HCT116 (cell line): ENCODE data around the gene GGT6. TPM values are rescaled to one million over a fixed set of nuclear protein-coding genes. Genes with fewer than 3 reads are reported as not detected.

Source experiments
- ATAC-seq: fragments of 200-7000 bp; cut with Tn5 transposase; 2 replicates; pipeline ENCODE4 v1.9.1; 2020; ENCODE audit warnings: mild to moderate bottlenecking, moderate library complexity
- BruUV-seq: library from RNA; stranded (reverse); fragments of 400-500 nt; replicated peaks from 2 replicates; lab custom pipeline; 2021; lab: Mats Ljungman, UMichigan
- CTCF ChIA-PET: fragments of 300-600 bp; sonication (Branson Sonifier 250); formaldehyde crosslinking; loops from one replicate; lab custom pipeline; 2021; ENCODE audit warnings: antibody characterized with exemption; lab: Charles Lee
- POLR2A ChIA-PET: fragments of 300-600, 350-600 bp; sonication (Branson Sonifier 250); formaldehyde crosslinking; loops from one replicate; lab custom pipeline; 2021; ENCODE audit warnings: antibody characterized with exemption; lab: Charles Lee
- RAD21 ChIA-PET, 2 experiments: fragments of 300-600 bp; sonication (Branson Sonifier 250); formaldehyde crosslinking; loops; one replicate each; lab custom pipeline; 2023; ENCODE audit warnings: low total read pairs in 2 of 2; ENCODE audit not compliant: uncharacterized antibody in 2 of 2, unreplicated experiment in 2 of 2, low non-redundant PET in 1 of 2; lab: Charles Lee
- DNase-seq: peaks from one replicate; pipeline ENCODE4 v3.0.0-alpha.2; 2010; ENCODE audit warnings: low read depth, low spot score
- H2AFZ ChIP-seq: fragments of 200-600 bp; shearing (Covaris generic), sonication (generic); 2 replicates; pipeline ENCODE4 v1.6.1; 2017; ENCODE audit warnings: low read depth, mixed run types, mixed read lengths, antibody characterized with exemption, low read length; ENCODE audit not compliant: poor library complexity, severe bottlenecking
- H3K27ac ChIP-seq: 2 replicates; pipeline ENCODE4 v1.5.1; 2012; ENCODE audit warnings: low read depth, low read length
- H3K27me3 ChIP-seq: fragments of 200-600 bp; sonication (generic); 2 replicates; pipeline ENCODE4 v1.6.1; 2016; ENCODE audit warnings: mixed run types, low read length, mixed read lengths; ENCODE audit not compliant: insufficient read depth
- H3K36me3 ChIP-seq, 2 experiments: fragments of 200-500 bp in 1 of 2; fragments of 200-600 bp in 1 of 2; sonication (Bioruptor generic) in 1 of 2; sonication (generic) in 1 of 2; 2 replicates each; pipeline versions ENCODE4 v1.5.1 to v1.6.1; 2014 to 2016; ENCODE audit warnings: low read length in 2 of 2, inconsistent platforms in 1 of 2, mixed read lengths in 1 of 2, mixed run types in 1 of 2; ENCODE audit not compliant: insufficient read depth in 2 of 2, control insufficient read depth in 1 of 2
- H3K4me1 ChIP-seq, 2 experiments: fragments of 200-600 bp in 1 of 2; sonication (generic) in 1 of 2; 2 replicates each; pipeline versions ENCODE4 v1.5.1 to v1.6.1; 2012 to 2017; ENCODE audit warnings: low read length in 2 of 2, inconsistent platforms in 1 of 2, mild to moderate bottlenecking in 1 of 2, mixed read lengths in 1 of 2, mixed run types in 1 of 2, moderate library complexity in 1 of 2; ENCODE audit not compliant: insufficient read depth in 2 of 2, control insufficient read depth in 1 of 2
- H3K4me2 ChIP-seq: fragments of 200-600 bp; sonication (generic); 2 replicates; pipeline ENCODE4 v1.6.1; 2017; ENCODE audit warnings: mixed run types, low read length, mixed read lengths
- H3K4me3 ChIP-seq, 2 experiments: fragments of 200-600 bp in 1 of 2; sonication (generic) in 1 of 2; replicated peaks in 1 of 2; 2 replicates each; pipeline ENCODE4 v1.5.1; 2011 to 2016; ENCODE audit warnings: low read length in 2 of 2, control low read depth in 1 of 2, low read depth in 1 of 2, mild to moderate bottlenecking in 1 of 2, mixed read lengths in 1 of 2, mixed run types in 1 of 2
- H3K79me2 ChIP-seq: fragments of 200-600 bp; sonication (generic); 2 replicates; pipeline ENCODE4 v1.6.1; 2017; ENCODE audit warnings: mild to moderate bottlenecking, mixed run types, low read length, moderate library complexity, mixed read lengths; ENCODE audit not compliant: insufficient read depth
- H3K9ac ChIP-seq: fragments of 200-600 bp; sonication (generic); 2 replicates; pipeline ENCODE4 v1.6.1; 2016; ENCODE audit warnings: low read length, mixed read lengths
- H3K9me2 ChIP-seq: fragments of 200-600 bp; sonication (generic), shearing (Covaris generic); 2 replicates; pipeline ENCODE4 v1.6.1; 2017; ENCODE audit warnings: mixed run types, mild to moderate bottlenecking, moderate library complexity; ENCODE audit not compliant: insufficient read depth
- H3K9me3 ChIP-seq, 2 experiments: fragments of 200-500 bp in 1 of 2; fragments of 200-600 bp in 1 of 2; sonication (Bioruptor generic) in 1 of 2; sonication (generic) in 1 of 2; 2 replicates each; pipeline ENCODE4 v1.6.1; 2014 to 2017; ENCODE audit warnings: low read length in 2 of 2, mixed read lengths in 2 of 2, inconsistent platforms in 1 of 2, low read depth in 1 of 2, mild to moderate bottlenecking in 1 of 2, mixed run types in 1 of 2, moderate library complexity in 1 of 2; ENCODE audit not compliant: control insufficient read depth in 1 of 2, insufficient read depth in 1 of 2
- H4K20me1 ChIP-seq: fragments of 200-600 bp; sonication (generic), shearing (Covaris generic); 2 replicates; pipeline ENCODE4 v1.6.1; 2017; ENCODE audit warnings: mixed run types, mild to moderate bottlenecking, moderate library complexity; ENCODE audit not compliant: insufficient read depth
- CBX3 ChIP-seq: IDR thresholded peaks from 2 replicates; pipeline ENCODE4 v1.6.1; 2012; ENCODE audit warnings: low read depth
- EZH2 ChIP-seq: fragments of 200-600 bp; sonication (generic); IDR thresholded peaks from 2 replicates; pipeline ENCODE4 v1.6.1; 2017; ENCODE audit warnings: antibody characterized with exemption, mixed run types
- EZH2phosphoT487 ChIP-seq: fragments of 200-600 bp; IDR thresholded peaks from 2 replicates; pipeline ENCODE4 v1.6.1; 2018; ENCODE audit warnings: antibody characterized with exemption, borderline replicate concordance
- POLR2AphosphoS5 ChIP-seq: IDR thresholded peaks from 2 replicates; pipeline ENCODE4 v1.6.1; 2011; ENCODE audit warnings: mild to moderate bottlenecking, low read depth, low read length, moderate library complexity
- RAD21 ChIP-seq: IDR thresholded peaks from 2 replicates; pipeline ENCODE4 v1.6.1; 2012; ENCODE audit warnings: low read depth, mild to moderate bottlenecking
- YY1 ChIP-seq: IDR thresholded peaks from 2 replicates; pipeline ENCODE4 v1.6.1; 2011; ENCODE audit warnings: low read length, low read depth, moderate library complexity, mild to moderate bottlenecking; ENCODE audit not compliant: insufficient replicate concordance; ENCODE audit errors: extremely low read depth
- intact Hi-C: fragments of 100-400 bp; cut with micrococcal nuclease; formaldehyde crosslinking; loops from 2 replicates; pipeline ENCODE4 v1.10.0; 2022
- total RNA-seq: library from RNA; stranded (reverse); gene quantifications from one replicate; pipeline ENCODE4 v1.2.1, GENCODE V29; 2021; ENCODE audit not compliant: unreplicated experiment
- TF ChIP-seq, protein P1 (sequence below), 3 experiments: fragments of 200-600 bp in 1 of 3; sonication (generic) in 1 of 3; IDR thresholded peaks in 2 of 3; conservative IDR thresholded peaks in 1 of 3; 2 replicates each; pipeline ENCODE4 v1.5.1; 2012 to 2017; ENCODE audit warnings: low read depth in 2 of 3, low read length in 2 of 3, antibody characterized with exemption in 1 of 3, borderline replicate concordance in 1 of 3, control low read depth in 1 of 3, mild to moderate bottlenecking in 1 of 3, mixed read lengths in 1 of 3, mixed run types in 1 of 3, moderate library complexity in 1 of 3; ENCODE audit not compliant: insufficient read depth in 1 of 3
- TF ChIP-seq, protein P2 (sequence below): IDR thresholded peaks from 2 replicates; pipeline ENCODE4 v1.6.1; 2012
- TF ChIP-seq, protein P3 (sequence below): IDR thresholded peaks from 2 replicates; pipeline ENCODE4 v1.6.1; 2012; ENCODE audit warnings: low read depth

The GGT6 gene
- total RNA-seq, 1 experiment from 2014 or later = 0.10 TPM

DNA sequence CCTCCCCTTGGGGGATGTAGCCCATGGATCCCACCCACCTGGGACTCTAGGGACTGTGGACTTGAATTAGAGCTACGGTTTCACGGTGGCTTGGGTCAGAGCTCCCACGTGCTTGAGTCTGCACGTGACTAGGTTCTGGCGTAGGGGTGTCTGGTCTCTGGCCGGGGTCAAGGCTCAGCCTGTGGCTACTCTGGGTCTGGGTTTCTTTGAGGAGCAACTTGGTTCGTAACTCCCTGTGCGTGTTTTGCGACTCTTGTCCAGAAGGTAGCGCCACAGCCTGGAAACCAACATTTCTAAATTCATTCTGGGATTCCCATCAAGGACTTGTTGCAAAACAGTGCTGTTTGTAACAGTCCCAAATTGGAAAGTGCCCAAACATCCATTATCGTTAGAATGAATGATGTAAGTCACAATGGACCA lies 470 bp upstream of the GGT6 start:
- H3K4me3 ChIP-seq = no peak overlapping the region
- RAD21 ChIA-PET = no interaction called here
- no peak for DNase-seq
- no peak for TF ChIP-seq CBX3
- TF ChIP-seq, protein P1, sequence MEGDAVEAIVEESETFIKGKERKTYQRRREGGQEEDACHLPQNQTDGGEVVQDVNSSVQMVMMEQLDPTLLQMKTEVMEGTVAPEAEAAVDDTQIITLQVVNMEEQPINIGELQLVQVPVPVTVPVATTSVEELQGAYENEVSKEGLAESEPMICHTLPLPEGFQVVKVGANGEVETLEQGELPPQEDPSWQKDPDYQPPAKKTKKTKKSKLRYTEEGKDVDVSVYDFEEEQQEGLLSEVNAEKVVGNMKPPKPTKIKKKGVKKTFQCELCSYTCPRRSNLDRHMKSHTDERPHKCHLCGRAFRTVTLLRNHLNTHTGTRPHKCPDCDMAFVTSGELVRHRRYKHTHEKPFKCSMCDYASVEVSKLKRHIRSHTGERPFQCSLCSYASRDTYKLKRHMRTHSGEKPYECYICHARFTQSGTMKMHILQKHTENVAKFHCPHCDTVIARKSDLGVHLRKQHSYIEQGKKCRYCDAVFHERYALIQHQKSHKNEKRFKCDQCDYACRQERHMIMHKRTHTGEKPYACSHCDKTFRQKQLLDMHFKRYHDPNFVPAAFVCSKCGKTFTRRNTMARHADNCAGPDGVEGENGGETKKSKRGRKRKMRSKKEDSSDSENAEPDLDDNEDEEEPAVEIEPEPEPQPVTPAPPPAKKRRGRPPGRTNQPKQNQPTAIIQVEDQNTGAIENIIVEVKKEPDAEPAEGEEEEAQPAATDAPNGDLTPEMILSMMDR (IDR thresholded peaks at IDR 0.05 in 2 of 3, conservative IDR thresholded peaks at IDR 0.05 in 1 of 3; ENCODE audit: borderline replicate concordance in 1 of 3, insufficient read depth in 1 of 3, low read depth in 2 of 3, low read length in 2 of 3) = peak; percentile 18 to 41 (median 19); a peak in 3 of 6 replicates
- TF ChIP-seq, all 23 proteins: peak for 1
- peaks cover 2 to 12% of the 10 kb centered on the region in 2 experiments; a peak in 3 of 4 replicates for H3K4me1 ChIP-seq
- no peak overlapping the region for H2AFZ ChIP-seq
- no peak overlapping the region for H3K27ac ChIP-seq
- no peak overlapping the region for H3K4me2 ChIP-seq
- no peaks in the 10 kb centered on the region for H3K9me2 ChIP-seq
- H3K27me3 ChIP-seq = no peaks in the 10 kb centered on the region
- ChIA-PET CTCF (no interaction called here), POLR2A (no interaction called here)
- H3K79me2 ChIP-seq = peaks cover under 1% of the 10 kb centered on the region; the same call in 1 of the 2 replicates
- H3K9me3 ChIP-seq = no peaks in the 10 kb centered on the region
- intact Hi-C loops = no loop called here
- no peaks in the 10 kb centered on the region for H3K36me3 ChIP-seq
- no peak for ATAC-seq
- no TSS peak for BruUV-seq
- H4K20me1 ChIP-seq = no peaks in the 10 kb centered on the region
- no peak overlapping the region for H3K9ac ChIP-seq

DNA sequence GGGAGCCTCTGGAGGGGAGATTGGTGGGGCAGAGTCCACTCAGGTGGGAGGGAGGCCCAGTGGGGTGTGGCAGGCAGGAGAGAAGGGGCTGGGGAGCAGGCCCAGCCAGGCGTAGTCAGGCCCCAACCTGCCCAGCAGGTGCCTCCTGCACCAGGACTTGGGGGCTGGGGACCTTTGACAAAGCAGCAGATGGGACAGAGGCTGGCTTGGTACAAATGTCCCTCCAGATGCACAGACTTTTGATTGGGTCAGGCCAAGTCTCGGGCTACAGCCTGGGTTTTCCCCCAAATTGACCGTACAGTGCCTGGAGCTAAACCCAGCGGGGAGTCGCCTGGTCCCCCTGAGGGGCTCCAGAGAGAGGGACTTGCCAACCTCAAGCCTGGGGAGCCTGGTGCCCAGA lies 411 bp downstream of the GGT6 start:
- CTCF ChIA-PET = no interaction called here
- no peaks in the 10 kb centered on the region for H3K36me3 ChIP-seq
- no peak overlapping the region for H3K27ac ChIP-seq
- H3K27me3 ChIP-seq = no peaks in the 10 kb centered on the region
- peaks cover 0 to 8% of the 10 kb centered on the region in 2 experiments; a peak in 3 of 4 replicates for H3K4me1 ChIP-seq
- ATAC-seq (no peak), DNase-seq (no peak)
- H2AFZ ChIP-seq = no peak overlapping the region
- RAD21 ChIA-PET = no interaction called here
- POLR2A ChIA-PET = no interaction called here
- no peaks in the 10 kb centered on the region for H3K9me2 ChIP-seq
- H3K9me3 ChIP-seq = no peaks in the 10 kb centered on the region
- no peak overlapping the region for H3K9ac ChIP-seq
- no peak overlapping the region for H3K4me3 ChIP-seq
- H3K4me2 ChIP-seq = no peak overlapping the region
- intact Hi-C loops = no loop called here
- no peaks in the 10 kb centered on the region for H4K20me1 ChIP-seq
- TF ChIP-seq, protein P1 (IDR thresholded peaks at IDR 0.05 in 2 of 3, conservative IDR thresholded peaks at IDR 0.05 in 1 of 3; ENCODE audit: borderline replicate concordance in 1 of 3, insufficient read depth in 1 of 3, low read depth in 2 of 3, low read length in 2 of 3) = no peak
- TF ChIP-seq, protein P2, sequence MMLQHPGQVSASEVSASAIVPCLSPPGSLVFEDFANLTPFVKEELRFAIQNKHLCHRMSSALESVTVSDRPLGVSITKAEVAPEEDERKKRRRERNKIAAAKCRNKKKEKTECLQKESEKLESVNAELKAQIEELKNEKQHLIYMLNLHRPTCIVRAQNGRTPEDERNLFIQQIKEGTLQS = no peak
- TF ChIP-seq, protein P3, sequence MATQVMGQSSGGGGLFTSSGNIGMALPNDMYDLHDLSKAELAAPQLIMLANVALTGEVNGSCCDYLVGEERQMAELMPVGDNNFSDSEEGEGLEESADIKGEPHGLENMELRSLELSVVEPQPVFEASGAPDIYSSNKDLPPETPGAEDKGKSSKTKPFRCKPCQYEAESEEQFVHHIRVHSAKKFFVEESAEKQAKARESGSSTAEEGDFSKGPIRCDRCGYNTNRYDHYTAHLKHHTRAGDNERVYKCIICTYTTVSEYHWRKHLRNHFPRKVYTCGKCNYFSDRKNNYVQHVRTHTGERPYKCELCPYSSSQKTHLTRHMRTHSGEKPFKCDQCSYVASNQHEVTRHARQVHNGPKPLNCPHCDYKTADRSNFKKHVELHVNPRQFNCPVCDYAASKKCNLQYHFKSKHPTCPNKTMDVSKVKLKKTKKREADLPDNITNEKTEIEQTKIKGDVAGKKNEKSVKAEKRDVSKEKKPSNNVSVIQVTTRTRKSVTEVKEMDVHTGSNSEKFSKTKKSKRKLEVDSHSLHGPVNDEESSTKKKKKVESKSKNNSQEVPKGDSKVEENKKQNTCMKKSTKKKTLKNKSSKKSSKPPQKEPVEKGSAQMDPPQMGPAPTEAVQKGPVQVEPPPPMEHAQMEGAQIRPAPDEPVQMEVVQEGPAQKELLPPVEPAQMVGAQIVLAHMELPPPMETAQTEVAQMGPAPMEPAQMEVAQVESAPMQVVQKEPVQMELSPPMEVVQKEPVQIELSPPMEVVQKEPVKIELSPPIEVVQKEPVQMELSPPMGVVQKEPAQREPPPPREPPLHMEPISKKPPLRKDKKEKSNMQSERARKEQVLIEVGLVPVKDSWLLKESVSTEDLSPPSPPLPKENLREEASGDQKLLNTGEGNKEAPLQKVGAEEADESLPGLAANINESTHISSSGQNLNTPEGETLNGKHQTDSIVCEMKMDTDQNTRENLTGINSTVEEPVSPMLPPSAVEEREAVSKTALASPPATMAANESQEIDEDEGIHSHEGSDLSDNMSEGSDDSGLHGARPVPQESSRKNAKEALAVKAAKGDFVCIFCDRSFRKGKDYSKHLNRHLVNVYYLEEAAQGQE = no peak
- TF ChIP-seq RAD21 (no peak), EZH2 (no peak), POLR2AphosphoS5 (no peak), EZH2phosphoT487 (no peak), YY1 (no peak)
- H3K79me2 ChIP-seq = peaks cover 8% of the 10 kb centered on the region
- BruUV-seq = no TSS peak
